Measurements from ENCODE around the gene STX3.

DNA sequence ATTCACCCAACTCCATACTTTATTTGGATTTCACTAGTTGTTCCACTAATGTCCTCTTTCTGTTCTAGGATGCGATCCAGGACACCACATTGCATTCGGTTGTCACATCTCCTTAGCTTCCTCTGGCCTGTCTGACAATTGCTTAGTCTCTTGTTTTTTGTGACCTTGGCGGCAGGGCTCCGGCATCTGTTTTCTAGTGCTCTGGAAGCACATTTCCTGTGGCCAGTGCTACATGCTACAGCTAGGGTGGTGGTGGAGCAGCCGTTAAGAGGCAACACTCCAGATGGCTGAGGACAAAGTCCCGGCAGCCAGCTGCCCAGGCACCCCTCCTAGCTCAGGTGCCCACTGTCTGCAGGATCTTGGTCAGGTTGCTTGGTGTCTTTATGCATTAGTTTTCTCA is 6.8 kb downstream of the STX3 start:
- TF ChIP-seq, protein P1, sequence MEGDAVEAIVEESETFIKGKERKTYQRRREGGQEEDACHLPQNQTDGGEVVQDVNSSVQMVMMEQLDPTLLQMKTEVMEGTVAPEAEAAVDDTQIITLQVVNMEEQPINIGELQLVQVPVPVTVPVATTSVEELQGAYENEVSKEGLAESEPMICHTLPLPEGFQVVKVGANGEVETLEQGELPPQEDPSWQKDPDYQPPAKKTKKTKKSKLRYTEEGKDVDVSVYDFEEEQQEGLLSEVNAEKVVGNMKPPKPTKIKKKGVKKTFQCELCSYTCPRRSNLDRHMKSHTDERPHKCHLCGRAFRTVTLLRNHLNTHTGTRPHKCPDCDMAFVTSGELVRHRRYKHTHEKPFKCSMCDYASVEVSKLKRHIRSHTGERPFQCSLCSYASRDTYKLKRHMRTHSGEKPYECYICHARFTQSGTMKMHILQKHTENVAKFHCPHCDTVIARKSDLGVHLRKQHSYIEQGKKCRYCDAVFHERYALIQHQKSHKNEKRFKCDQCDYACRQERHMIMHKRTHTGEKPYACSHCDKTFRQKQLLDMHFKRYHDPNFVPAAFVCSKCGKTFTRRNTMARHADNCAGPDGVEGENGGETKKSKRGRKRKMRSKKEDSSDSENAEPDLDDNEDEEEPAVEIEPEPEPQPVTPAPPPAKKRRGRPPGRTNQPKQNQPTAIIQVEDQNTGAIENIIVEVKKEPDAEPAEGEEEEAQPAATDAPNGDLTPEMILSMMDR (IDR thresholded peaks at IDR 0.05; ENCODE audit: poor library complexity, severe bottlenecking): no peak
- no peak for TF ChIP-seq POLR2AphosphoS5 (IDR thresholded peaks at IDR 0.05)
- TF ChIP-seq EZH2 (IDR thresholded peaks at IDR 0.05; ENCODE audit: borderline replicate concordance, insufficient read depth, low read length, poor library complexity, severe bottlenecking): no peak
- no peak for TF ChIP-seq TAF1 (IDR thresholded peaks at IDR 0.05; ENCODE audit: low read depth)
- TF ChIP-seq MXI1 (conservative IDR thresholded peaks at IDR 0.05; ENCODE audit: poor library complexity, severe bottlenecking): no peak
- no peak for TF ChIP-seq EP300 (conservative IDR thresholded peaks at IDR 0.05; ENCODE audit: poor library complexity, severe bottlenecking)
- TF ChIP-seq, protein P2, sequence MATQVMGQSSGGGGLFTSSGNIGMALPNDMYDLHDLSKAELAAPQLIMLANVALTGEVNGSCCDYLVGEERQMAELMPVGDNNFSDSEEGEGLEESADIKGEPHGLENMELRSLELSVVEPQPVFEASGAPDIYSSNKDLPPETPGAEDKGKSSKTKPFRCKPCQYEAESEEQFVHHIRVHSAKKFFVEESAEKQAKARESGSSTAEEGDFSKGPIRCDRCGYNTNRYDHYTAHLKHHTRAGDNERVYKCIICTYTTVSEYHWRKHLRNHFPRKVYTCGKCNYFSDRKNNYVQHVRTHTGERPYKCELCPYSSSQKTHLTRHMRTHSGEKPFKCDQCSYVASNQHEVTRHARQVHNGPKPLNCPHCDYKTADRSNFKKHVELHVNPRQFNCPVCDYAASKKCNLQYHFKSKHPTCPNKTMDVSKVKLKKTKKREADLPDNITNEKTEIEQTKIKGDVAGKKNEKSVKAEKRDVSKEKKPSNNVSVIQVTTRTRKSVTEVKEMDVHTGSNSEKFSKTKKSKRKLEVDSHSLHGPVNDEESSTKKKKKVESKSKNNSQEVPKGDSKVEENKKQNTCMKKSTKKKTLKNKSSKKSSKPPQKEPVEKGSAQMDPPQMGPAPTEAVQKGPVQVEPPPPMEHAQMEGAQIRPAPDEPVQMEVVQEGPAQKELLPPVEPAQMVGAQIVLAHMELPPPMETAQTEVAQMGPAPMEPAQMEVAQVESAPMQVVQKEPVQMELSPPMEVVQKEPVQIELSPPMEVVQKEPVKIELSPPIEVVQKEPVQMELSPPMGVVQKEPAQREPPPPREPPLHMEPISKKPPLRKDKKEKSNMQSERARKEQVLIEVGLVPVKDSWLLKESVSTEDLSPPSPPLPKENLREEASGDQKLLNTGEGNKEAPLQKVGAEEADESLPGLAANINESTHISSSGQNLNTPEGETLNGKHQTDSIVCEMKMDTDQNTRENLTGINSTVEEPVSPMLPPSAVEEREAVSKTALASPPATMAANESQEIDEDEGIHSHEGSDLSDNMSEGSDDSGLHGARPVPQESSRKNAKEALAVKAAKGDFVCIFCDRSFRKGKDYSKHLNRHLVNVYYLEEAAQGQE (IDR thresholded peaks at IDR 0.05; ENCODE audit: borderline replicate concordance): no peak

Measured in neural cell (in vitro differentiated cells).